Measurements from ENCODE around the gene CCDC7. TPM values are rescaled to one million over a fixed set of nuclear protein-coding genes. Genes with fewer than 3 reads are reported as not detected.

Gene CCDC7
- total and polyA plus RNA-seq, 4 donors = 1.2 to 36.4 (median 6.9) TPM

GRCh38 chr10:32923849-32924248 is 477.9 kb downstream of the CCDC7 start:
- WGBS, 2 donors = 90 to 96% methylated on average over 2 of the region's 2 CpGs

More at GRCh38 chr10:32923849-32924248, 477.9 kb downstream of the CCDC7 start:
- TF ChIP-seq, protein P1, sequence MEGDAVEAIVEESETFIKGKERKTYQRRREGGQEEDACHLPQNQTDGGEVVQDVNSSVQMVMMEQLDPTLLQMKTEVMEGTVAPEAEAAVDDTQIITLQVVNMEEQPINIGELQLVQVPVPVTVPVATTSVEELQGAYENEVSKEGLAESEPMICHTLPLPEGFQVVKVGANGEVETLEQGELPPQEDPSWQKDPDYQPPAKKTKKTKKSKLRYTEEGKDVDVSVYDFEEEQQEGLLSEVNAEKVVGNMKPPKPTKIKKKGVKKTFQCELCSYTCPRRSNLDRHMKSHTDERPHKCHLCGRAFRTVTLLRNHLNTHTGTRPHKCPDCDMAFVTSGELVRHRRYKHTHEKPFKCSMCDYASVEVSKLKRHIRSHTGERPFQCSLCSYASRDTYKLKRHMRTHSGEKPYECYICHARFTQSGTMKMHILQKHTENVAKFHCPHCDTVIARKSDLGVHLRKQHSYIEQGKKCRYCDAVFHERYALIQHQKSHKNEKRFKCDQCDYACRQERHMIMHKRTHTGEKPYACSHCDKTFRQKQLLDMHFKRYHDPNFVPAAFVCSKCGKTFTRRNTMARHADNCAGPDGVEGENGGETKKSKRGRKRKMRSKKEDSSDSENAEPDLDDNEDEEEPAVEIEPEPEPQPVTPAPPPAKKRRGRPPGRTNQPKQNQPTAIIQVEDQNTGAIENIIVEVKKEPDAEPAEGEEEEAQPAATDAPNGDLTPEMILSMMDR (IDR thresholded peaks at IDR 0.05; ENCODE audit: control extremely low read depth, extremely low read depth) = no peak
- ATAC-seq (ENCODE audit: insufficient read depth, low FRiP score) (no peak), DNase-seq (no peak)
- no peaks in the 10 kb centered on the region for H3K27me3 ChIP-seq (ENCODE audit: control insufficient read depth in 3 of 3, insufficient read depth in 3 of 3, low read length in 2 of 3)
- no peak overlapping the region for H3K4me3 ChIP-seq
- H3K27ac ChIP-seq (ENCODE audit: low read depth in 1 of 2, low read length in 1 of 2) = no peak overlapping the region
- no peak overlapping the region for H3K9ac ChIP-seq (ENCODE audit: insufficient read depth in 1 of 2, low read length in 2 of 2)
- no peaks in the 10 kb centered on the region for H3K4me1 ChIP-seq (ENCODE audit: control insufficient read depth in 5 of 5, insufficient read depth in 5 of 5, low read length in 5 of 5)
- peaks cover 18 to 56% (median 40%) of the 10 kb centered on the region in 4 donors for H3K36me3 ChIP-seq (ENCODE audit: control insufficient read depth in 4 of 4, insufficient read depth in 4 of 4, low read length in 4 of 4)
- no peaks in the 10 kb centered on the region for H3K9me3 ChIP-seq (ENCODE audit: control insufficient read depth in 4 of 4, insufficient read depth in 3 of 4, low read length in 3 of 4)

Other genes starting within 250 kb of the CCDC7 start
- gene EPC1, start 99.0 kb upstream of the CCDC7 start, total RNA-seq = 100 to 1,000 TPM in 1 of 2 donors, 10 to 100 TPM in 1; 35.8 to 109 TPM
- 10 to 100 TPM; 13.2 to 16.3 TPM for gene EPC1, start 99.0 kb upstream of the CCDC7 start, polyA plus RNA-seq